ENCODE results near the gene VTI1A.

DNA sequence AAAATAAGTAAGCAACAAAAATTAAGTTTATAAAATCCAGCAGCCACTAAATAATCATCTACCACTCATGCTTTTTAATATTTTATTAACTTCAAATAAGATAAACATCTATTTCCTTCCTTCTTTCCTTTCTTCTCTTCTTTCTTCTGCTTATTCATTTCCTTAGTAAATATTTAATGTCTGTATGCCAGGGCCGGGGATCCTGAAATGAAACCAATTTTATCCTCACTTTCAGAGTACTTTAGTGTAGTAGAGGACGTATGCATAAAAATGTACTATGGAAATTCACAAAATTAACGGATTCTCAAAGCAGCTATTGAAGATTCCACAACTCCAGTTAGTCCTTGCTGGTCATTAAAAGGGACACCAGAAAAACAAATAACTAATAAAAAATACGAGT lies 224.7 kb downstream of the VTI1A start:
- TF ChIP-seq POLR2A (IDR thresholded peaks at IDR 0.05; ENCODE audit: low read length) (no peak), GATA1 (IDR thresholded peaks at IDR 0.05; ENCODE audit: low read depth, low read length) (no peak)

Measured in erythroblast (primary cell).